Measurements from ENCODE around the gene GAK.

The GAK gene

DNA sequence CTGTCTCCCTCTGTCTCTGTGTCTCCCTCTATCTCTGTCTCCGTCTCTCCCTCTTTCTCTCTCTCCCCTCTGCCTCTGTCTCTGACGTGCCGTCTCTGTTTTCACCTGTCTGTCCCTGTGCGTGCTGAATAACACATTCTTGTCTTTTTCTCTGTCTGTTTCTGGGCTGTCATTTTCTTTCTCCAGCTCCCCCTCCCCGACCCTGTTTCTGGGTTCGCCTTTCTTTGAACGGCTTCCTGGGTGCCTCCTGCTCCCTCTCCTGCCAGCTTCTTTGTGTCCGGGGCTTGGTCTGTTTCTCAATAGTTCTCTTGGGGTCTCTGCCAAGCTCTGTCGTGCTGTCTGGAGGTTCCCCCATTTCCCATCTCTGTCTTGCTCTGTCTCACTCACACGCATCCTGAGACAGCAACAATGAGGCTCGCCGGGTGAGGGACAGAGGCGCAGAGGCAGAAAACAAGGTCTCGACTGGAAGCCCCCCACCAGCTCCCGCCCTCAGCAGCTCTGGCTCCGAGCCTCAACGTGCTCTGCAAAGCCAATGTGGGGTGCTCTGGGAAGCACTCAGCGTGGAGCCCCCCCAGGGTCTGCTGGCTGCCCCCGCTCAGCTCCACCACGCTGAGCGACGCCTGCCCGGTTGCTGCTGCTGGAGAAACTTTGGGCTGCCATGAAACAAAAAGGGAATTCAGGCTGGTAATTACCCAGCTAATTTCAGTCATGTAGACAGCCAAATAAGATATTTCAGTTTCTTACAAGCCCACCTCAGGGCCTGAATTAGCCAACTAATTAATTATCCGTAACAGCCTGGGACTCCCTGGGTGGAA, 109.5 kb downstream of the GAK start:
- DNase-seq (ENCODE audit: low read depth) = no peak
- TF ChIP-seq, protein P1, sequence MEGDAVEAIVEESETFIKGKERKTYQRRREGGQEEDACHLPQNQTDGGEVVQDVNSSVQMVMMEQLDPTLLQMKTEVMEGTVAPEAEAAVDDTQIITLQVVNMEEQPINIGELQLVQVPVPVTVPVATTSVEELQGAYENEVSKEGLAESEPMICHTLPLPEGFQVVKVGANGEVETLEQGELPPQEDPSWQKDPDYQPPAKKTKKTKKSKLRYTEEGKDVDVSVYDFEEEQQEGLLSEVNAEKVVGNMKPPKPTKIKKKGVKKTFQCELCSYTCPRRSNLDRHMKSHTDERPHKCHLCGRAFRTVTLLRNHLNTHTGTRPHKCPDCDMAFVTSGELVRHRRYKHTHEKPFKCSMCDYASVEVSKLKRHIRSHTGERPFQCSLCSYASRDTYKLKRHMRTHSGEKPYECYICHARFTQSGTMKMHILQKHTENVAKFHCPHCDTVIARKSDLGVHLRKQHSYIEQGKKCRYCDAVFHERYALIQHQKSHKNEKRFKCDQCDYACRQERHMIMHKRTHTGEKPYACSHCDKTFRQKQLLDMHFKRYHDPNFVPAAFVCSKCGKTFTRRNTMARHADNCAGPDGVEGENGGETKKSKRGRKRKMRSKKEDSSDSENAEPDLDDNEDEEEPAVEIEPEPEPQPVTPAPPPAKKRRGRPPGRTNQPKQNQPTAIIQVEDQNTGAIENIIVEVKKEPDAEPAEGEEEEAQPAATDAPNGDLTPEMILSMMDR (IDR thresholded peaks at IDR 0.05; ENCODE audit: control insufficient read depth, extremely low read depth, insufficient read depth) = no peak
- H3K4me3 ChIP-seq (ENCODE audit: low read depth, low read length) = no peak overlapping the region

DNA sequence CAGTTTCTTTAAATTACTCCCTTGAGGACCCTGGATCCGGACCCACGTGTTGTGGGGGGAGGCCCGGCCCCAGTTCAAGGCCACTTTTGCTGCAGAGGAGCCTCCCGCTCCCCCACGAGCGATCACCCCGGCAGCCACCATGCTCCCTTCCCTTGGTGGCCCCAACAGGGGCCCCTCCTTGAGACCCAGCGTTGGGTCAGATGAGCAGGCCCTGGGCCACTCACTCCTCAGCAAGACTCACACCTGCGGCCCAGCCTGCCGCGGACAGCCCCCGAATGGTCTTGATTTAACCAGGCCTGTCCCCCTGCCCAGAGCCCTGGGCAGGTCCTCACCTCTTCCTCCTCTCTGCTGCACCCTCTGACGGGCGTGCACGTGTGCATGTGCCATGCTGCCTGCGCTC, 110.5 kb downstream of the GAK start:
- TF ChIP-seq, protein P1 (IDR thresholded peaks at IDR 0.05; ENCODE audit: control insufficient read depth, extremely low read depth, insufficient read depth) = no peak
- DNase-seq (ENCODE audit: low read depth) = no peak
- H3K4me3 ChIP-seq (ENCODE audit: low read depth, low read length) = no peak overlapping the region

DNA sequence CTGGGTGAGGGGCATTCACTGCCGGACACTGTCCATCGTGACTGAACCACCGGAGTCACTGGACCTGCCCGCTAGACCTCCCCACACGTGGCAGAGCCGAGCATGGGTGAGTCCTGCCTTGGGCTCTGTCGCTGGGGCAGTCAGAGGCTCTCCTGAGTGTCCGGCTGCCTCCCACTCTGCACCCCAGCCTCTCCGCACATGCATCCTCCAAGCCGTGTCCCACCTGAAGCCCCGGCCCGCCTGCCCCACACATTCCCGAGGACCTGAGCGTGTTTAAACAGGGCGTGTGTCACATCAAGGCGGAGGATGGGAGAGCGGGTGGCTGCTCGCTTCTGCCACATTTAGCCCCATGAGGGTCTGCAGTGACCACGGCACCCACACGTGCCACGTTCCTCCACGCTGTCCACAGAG, 110.9 kb downstream of the GAK start:
- TF ChIP-seq, protein P1 (IDR thresholded peaks at IDR 0.05; ENCODE audit: control insufficient read depth, extremely low read depth, insufficient read depth) = no peak
- no peak overlapping the region for H3K4me3 ChIP-seq (ENCODE audit: low read depth, low read length)
- no peak for DNase-seq (ENCODE audit: low read depth)

DNA sequence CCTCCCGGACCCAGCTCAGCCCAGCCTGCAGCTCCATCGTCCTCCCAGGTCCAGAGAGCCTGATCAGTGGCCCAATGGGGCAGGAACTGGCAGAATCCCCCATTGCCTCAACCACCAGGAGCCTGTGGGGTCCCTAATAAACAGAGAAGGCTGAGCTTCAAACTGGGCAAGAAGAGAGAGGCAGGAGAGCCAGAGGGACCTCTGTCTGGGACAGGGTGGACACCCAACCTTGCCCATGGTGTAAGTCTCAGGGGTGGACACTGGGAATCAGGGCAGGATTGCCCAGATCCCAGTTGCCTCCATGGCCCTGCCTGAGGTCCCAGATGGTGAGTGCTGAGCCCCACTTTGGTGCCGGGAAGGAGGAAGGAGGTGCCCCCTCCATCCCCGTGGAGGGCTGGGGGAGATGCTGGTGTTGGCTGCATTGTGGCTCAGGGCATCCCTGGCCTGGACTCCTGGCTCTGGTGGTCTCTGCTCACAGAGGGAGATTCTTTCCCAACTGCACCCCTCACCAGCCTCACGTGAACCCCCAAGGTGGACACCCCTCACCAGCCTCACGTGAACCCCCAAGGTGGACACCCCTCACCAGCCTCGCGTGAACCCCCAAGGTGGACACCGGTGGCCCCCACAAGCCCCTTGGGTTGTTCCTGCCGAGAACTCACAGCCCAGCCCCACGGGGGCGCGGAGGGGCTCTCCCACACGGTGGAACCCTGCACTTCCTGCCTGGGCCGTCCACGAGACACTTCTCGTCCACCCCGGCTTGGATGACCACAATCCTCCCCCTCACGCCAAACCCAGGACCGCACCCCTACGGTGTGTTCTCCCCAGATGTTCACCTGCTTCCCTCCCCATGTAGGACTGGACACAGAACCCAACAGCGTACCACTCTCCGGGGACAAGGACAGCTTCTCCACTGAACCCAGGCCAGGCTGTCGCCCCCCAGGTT, 111.6 kb downstream of the GAK start:
- no peak overlapping the region for H3K4me3 ChIP-seq (ENCODE audit: low read depth, low read length)
- TF ChIP-seq, protein P1 (IDR thresholded peaks at IDR 0.05; ENCODE audit: control insufficient read depth, extremely low read depth, insufficient read depth) = no peak
- no peak for DNase-seq (ENCODE audit: low read depth)

DNA sequence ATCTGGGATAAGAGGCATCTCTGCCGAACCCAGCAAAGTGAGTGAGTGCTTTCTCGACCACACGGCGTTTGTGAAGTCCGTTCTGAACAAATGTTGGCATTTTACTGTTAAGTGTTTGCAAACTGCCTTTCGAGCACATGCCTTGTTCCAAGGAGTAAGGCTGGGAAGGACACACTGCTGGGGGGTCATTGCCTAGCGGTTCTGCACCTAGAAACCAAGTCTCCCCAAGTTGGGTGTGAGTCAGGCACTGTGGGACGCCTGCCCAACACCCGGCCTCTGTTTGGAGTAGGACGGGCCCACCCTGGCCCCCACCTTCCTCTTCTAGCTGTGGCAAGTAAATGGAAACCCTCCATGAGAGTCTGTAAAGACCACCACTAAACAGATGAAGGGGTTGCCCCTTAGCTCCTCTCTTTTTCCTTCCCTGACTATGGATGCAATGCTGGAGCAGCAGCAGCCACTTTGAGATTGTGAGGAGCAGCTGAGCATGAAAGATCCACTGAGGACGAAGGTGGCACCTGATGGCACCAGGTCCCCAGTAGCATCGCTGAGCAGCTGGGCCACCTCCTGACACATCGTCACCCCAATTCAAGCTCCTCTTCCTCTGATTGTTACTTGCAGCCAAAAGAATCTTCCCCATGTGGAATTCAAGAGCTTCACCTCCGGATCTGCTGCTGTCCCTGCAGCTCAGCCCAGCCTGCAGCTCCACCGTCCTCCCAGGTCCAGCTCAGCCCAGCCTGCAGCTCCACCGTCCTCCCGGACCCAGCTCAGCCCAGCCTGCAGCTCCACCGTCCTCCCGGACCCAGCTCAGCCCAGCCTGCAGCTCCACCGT, 112.5 kb downstream of the GAK start:
- TF ChIP-seq, protein P1 (IDR thresholded peaks at IDR 0.05; ENCODE audit: control insufficient read depth, extremely low read depth, insufficient read depth) = no peak

DNA sequence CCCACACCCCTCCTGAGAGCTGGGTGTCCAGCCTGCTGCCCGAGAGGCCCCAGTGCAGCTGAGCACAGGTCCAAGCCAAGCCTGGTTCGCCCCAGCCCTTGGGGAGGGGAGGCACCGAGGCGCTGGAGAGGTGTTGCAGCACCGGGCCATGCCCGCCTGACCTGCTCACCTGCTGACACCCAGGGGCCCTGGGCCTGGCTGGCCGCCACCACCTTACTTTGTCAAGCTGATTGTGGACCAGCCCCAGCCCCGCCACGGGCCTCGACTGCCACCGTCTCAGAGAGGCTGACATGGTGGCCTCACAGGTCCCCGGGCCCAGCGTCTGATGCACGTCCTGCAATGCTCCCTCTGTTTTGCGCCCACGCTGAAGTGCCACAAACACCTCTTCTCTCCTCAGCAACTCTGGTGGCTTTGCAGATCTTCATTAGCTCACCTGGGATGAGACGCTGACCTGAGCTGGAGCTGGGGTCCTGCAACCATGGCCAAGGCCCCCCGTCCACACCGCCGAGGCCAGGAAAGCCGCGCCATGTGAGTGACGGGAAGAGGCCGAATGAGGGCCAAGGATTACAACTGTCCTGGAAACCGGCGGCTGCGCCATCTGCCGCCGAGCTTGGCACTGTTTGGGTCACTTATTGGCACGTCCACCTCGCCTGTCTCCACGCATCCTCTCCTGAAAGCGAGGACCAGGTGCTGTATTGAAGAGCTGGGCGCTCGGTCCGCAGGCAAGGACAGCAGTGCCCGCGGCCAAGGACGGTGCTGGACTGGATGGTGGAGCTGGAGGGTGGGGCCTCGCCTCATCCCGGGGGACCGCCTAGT, 113.8 kb downstream of the GAK start:
- no peak for DNase-seq (ENCODE audit: low read depth)
- TF ChIP-seq, protein P1 (IDR thresholded peaks at IDR 0.05; ENCODE audit: control insufficient read depth, extremely low read depth, insufficient read depth) = no peak
- no peak overlapping the region for H3K4me3 ChIP-seq (ENCODE audit: low read depth, low read length)

More for the DNA sequence above, 112.5 kb downstream of the GAK start:
- DNase-seq (ENCODE audit: low read depth) = no peak
- no peak overlapping the region for H3K4me3 ChIP-seq (ENCODE audit: low read depth, low read length)

Measured in LNCaP clone FGC (cell line).